IPS DF 6.9 (cell line): ENCODE measurements around the gene PTPRD.

Experiments
- DNase-seq: peaks from one replicate; pipeline ENCODE4 v3.0.0-alpha.2; 2013; ENCODE audit warnings: low read depth, low spot score
- H3K27ac ChIP-seq: one replicate; pipeline ENCODE4 v1.5.1; 2013; ENCODE audit warnings: low read length, control low read depth
- H3K27me3 ChIP-seq: 2 replicates; pipeline ENCODE4 v1.6.1; 2013; ENCODE audit warnings: mild to moderate bottlenecking, low read length; ENCODE audit not compliant: control insufficient read depth, insufficient read depth
- H3K36me3 ChIP-seq: 2 replicates; pipeline ENCODE4 v1.6.1; 2013; ENCODE audit warnings: low read length; ENCODE audit not compliant: control insufficient read depth, insufficient read depth
- H3K4me1 ChIP-seq: 2 replicates; pipeline ENCODE4 v1.6.1; 2013; ENCODE audit warnings: low read length; ENCODE audit not compliant: control insufficient read depth, insufficient read depth
- H3K4me3 ChIP-seq: 2 replicates; pipeline ENCODE4 v1.5.1; 2013; ENCODE audit warnings: mild to moderate bottlenecking, low read length
- H3K9me3 ChIP-seq: 2 replicates; pipeline ENCODE4 v1.6.1; 2013; ENCODE audit warnings: low read length, inconsistent platforms; ENCODE audit not compliant: control insufficient read depth, insufficient read depth
- WGBS: extraction: QIAGEN DNeasy Blood & Tissue Kit; methylation state at CpG from one replicate; pipeline ENCODE4 v1.1.7; 2013; ENCODE audit warnings: mixed read lengths, missing lambda C conversion rate; ENCODE audit not compliant: insufficient read length, insufficient coverage; 5-methylcytosine and 5-hydroxymethylcytosine counted together

PTPRD gene

GRCh38 chr9:8382777-8383527 lies 2229.8 kb downstream of the PTPRD start:
- Histone ChIP-seq H3K9me3 (no peaks in the 10 kb centered on the region), H3K27me3 (no peaks in the 10 kb centered on the region), H3K4me1 (no peaks in the 10 kb centered on the region), H3K4me3 (no peak overlapping the region), H3K36me3 (no peaks in the 10 kb centered on the region), H3K27ac (no peak overlapping the region)
- no peak for DNase-seq
- no CpG with 5 or more reads among the region's 4 CpGs for WGBS

- Histone ChIP-seq H3K4me3 (no peak overlapping the region), H3K9me3 (no peaks in the 10 kb centered on the region), H3K27ac (no peak overlapping the region), H3K27me3 (no peaks in the 10 kb centered on the region), H3K36me3 (no peaks in the 10 kb centered on the region), H3K4me1 (no peaks in the 10 kb centered on the region)
- no CpG with 5 or more reads among the region's 1 CpG for WGBS
- DNase-seq: no peak
These were observed 2230.5 kb downstream of the PTPRD start for GRCh38 chr9:8382266-8382665.

GRCh38 chr9:8381601-8382000 lies 2231.2 kb downstream of the PTPRD start:
- Histone ChIP-seq H3K4me1 (no peaks in the 10 kb centered on the region), H3K27ac (no peak overlapping the region), H3K27me3 (no peaks in the 10 kb centered on the region), H3K36me3 (no peaks in the 10 kb centered on the region), H3K4me3 (no peak overlapping the region), H3K9me3 (no peaks in the 10 kb centered on the region)
- no peak for DNase-seq
- WGBS: no CpG with 5 or more reads among the region's 3 CpGs

GRCh38 chr9:8374471-8374870 lies 2238.3 kb downstream of the PTPRD start:
- H3K4me3 ChIP-seq: no peak overlapping the region
- H3K27ac ChIP-seq: no peak overlapping the region
- no peaks in the 10 kb centered on the region for H3K36me3 ChIP-seq
- H3K4me1 ChIP-seq: no peaks in the 10 kb centered on the region
- no CpG with 5 or more reads among the region's 3 CpGs for WGBS
- DNase-seq: no peak
- H3K27me3 ChIP-seq: no peaks in the 10 kb centered on the region
- no peaks in the 10 kb centered on the region for H3K9me3 ChIP-seq

GRCh38 chr9:8371686-8372085 lies 2241.1 kb downstream of the PTPRD start:
- WGBS: no CpG with 5 or more reads among the region's 2 CpGs

GRCh38 chr9:8366161-8366926 lies 2246.5 kb downstream of the PTPRD start:
- Histone ChIP-seq H3K4me3 (no peak overlapping the region), H3K36me3 (no peaks in the 10 kb centered on the region), H3K27ac (no peak overlapping the region), H3K9me3 (no peaks in the 10 kb centered on the region), H3K27me3 (no peaks in the 10 kb centered on the region), H3K4me1 (no peaks in the 10 kb centered on the region)
- no peak for DNase-seq
- WGBS: no CpG with 5 or more reads among the region's 3 CpGs

More at GRCh38 chr9:8371686-8372085, 2241.1 kb downstream of the PTPRD start:
- Histone ChIP-seq H3K27me3 (no peaks in the 10 kb centered on the region), H3K27ac (no peak overlapping the region), H3K9me3 (no peaks in the 10 kb centered on the region), H3K36me3 (no peaks in the 10 kb centered on the region), H3K4me3 (no peak overlapping the region), H3K4me1 (no peaks in the 10 kb centered on the region)
- DNase-seq: no peak

- no peak overlapping the region for H3K27ac ChIP-seq
- no peaks in the 10 kb centered on the region for H3K4me1 ChIP-seq
- H3K4me3 ChIP-seq: no peak overlapping the region
- no peaks in the 10 kb centered on the region for H3K36me3 ChIP-seq
- no peaks in the 10 kb centered on the region for H3K9me3 ChIP-seq
- no peaks in the 10 kb centered on the region for H3K27me3 ChIP-seq
- no peak for DNase-seq
- WGBS: no CpG with 5 or more reads among the region's 4 CpGs
These were observed 2247.2 kb downstream of the PTPRD start for GRCh38 chr9:8365466-8366160.

- DNase-seq: no peak
- Histone ChIP-seq H3K4me3 (no peak overlapping the region), H3K9me3 (no peaks in the 10 kb centered on the region), H3K27me3 (no peaks in the 10 kb centered on the region), H3K27ac (no peak overlapping the region), H3K4me1 (no peaks in the 10 kb centered on the region), H3K36me3 (no peaks in the 10 kb centered on the region)
- WGBS: no CpG with 5 or more reads among the region's 2 CpGs
These were observed 2247.8 kb downstream of the PTPRD start for GRCh38 chr9:8365029-8365428.

- no CpG with 5 or more reads among the region's 11 CpGs for WGBS
- Histone ChIP-seq H3K36me3 (no peaks in the 10 kb centered on the region), H3K9me3 (no peaks in the 10 kb centered on the region)
These were observed 2248.6 kb downstream of the PTPRD start for GRCh38 chr9:8364026-8364752.

GRCh38 chr9:8362250-8362649 lies 2250.6 kb downstream of the PTPRD start:
- H3K9me3 ChIP-seq: no peaks in the 10 kb centered on the region
- no peak for DNase-seq
- no CpG with 5 or more reads among the region's 1 CpG for WGBS
- no peaks in the 10 kb centered on the region for H3K36me3 ChIP-seq
- H3K27ac ChIP-seq: no peak overlapping the region
- no peak overlapping the region for H3K4me3 ChIP-seq
- no peaks in the 10 kb centered on the region for H3K27me3 ChIP-seq
- no peaks in the 10 kb centered on the region for H3K4me1 ChIP-seq

More at GRCh38 chr9:8364026-8364752, 2248.6 kb downstream of the PTPRD start:
- no peak overlapping the region for H3K27ac ChIP-seq
- DNase-seq: no peak
- H3K27me3 ChIP-seq: no peaks in the 10 kb centered on the region
- H3K4me1 ChIP-seq: no peaks in the 10 kb centered on the region
- no peak overlapping the region for H3K4me3 ChIP-seq
